H1 (cell line): ENCODE measurements around the gene PTPRR. TPM values are rescaled to one million over a fixed set of nuclear protein-coding genes. Genes with fewer than 3 reads are reported as not detected.

ENCODE experiments used
- HDAC2 ChIP-seq, 2 experiments: fragments of 300-600 bp in 1 of 2; sonication (generic) in 1 of 2; IDR thresholded peaks; 2 replicates each; pipeline ENCODE4 v1.6.1; 2011 to 2012; ENCODE audit warnings: low read depth in 2 of 2, low read length in 2 of 2, mild to moderate bottlenecking in 2 of 2, moderate library complexity in 2 of 2, borderline replicate concordance in 1 of 2, inconsistent platforms in 1 of 2
- TEAD4 ChIP-seq: IDR thresholded peaks from 2 replicates; pipeline ENCODE4 v1.6.1; 2012; ENCODE audit warnings: low read depth, low read length, inconsistent platforms, mixed read lengths
- polyA plus RNA-seq, 7 experiments: library from polyadenylated mRNA; depleted of rRNA in 3 of 7; stranded (reverse) in 5 of 7; unstranded in 2 of 7; fragments of >200 nt in 5 of 7; fragments of 200-250 nt in 2 of 7; gene quantifications; 1 replicate in 5 of 7; 2 replicates in 1 of 7; 4 replicates in 1 of 7; pipeline versions ENCODE4 v1.2.1 to v1.2.3, GENCODE V29; 2011 to 2013; ENCODE audit warnings: missing spikeins in 2 of 7, mixed read lengths in 2 of 7
- total RNA-seq: library from RNA; stranded (reverse); fragmentation: NEBNext Ultra II Directional; extraction: Animal tissue kit (Norgen Biotek cat#: 25700); gene quantifications from 2 replicates; pipeline ENCODE4 v1.2.1, GENCODE V29; 2021

PTPRR gene
- total and polyA plus RNA-seq, 2 of the 8 experiments (the other 6 are each of a cell fraction or from before 2014, with no cell fraction given), result 0.07 to 0.35 TPM

GRCh38 chr12:70756118-70756517, 164.4 kb downstream of the PTPRR start (continued):
- TF ChIP-seq HDAC2 (IDR thresholded peaks at IDR 0.05; ENCODE audit: borderline replicate concordance in 1 of 2, low read depth in 2 of 2, low read length in 2 of 2) (no peak), TEAD4 (no peak)
